ENCODE measurements around the gene YJEFN3.

GRCh38 chr19:19498255-19498991, 30.3 kb upstream of the YJEFN3 start:
- TF ChIP-seq CTCF (conservative IDR thresholded peaks at IDR 0.05; ENCODE audit: low read length) (no peak), EZH2phosphoT487 (IDR thresholded peaks at IDR 0.05; ENCODE audit: borderline replicate concordance) (no peak)

All from Loucy (cell line).